Chondrocyte (in vitro differentiated cells): ENCODE results near the gene DGUOK. TPM values are rescaled to one million over a fixed set of nuclear protein-coding genes. Genes with fewer than 3 reads are reported as not detected.
A peak's percentile ranks its signal among the peaks of the same experiment; 100 is the strongest.

ENCODE experiments used
- DNase-seq: peaks from one replicate; pipeline ENCODE4 v3.0.0; 2021; ENCODE audit warnings: mixed read lengths, low spot score
- H3K27ac Mint-ChIP-seq: one replicate; pipeline ENCODE4 v1.8.0; 2021; ENCODE audit warnings: mild to moderate bottlenecking, moderate library complexity, mixed read lengths; ENCODE audit not compliant: unreplicated experiment
- H3K27me3 Mint-ChIP-seq: 2 replicates; pipeline ENCODE4 v1.8.0; 2021; ENCODE audit warnings: low read depth, mixed read lengths
- H3K36me3 Mint-ChIP-seq: 2 replicates; pipeline ENCODE4 v1.8.0; 2021; ENCODE audit warnings: low read depth, mixed read lengths
- H3K4me1 Mint-ChIP-seq: 2 replicates; pipeline ENCODE4 v1.8.0; 2021; ENCODE audit warnings: low read depth, mild to moderate bottlenecking, mixed read lengths
- H3K4me3 Mint-ChIP-seq: one replicate; pipeline ENCODE4 v1.8.0; 2021; ENCODE audit warnings: mild to moderate bottlenecking, moderate library complexity, mixed read lengths; ENCODE audit not compliant: unreplicated experiment
- H3K9me3 Mint-ChIP-seq: 2 replicates; pipeline ENCODE4 v1.8.0; 2021; ENCODE audit warnings: low read depth, mixed read lengths
- CTCF ChIP-seq: fragments of 200-600 bp; sonication (generic); IDR thresholded peaks from 2 replicates; pipeline ENCODE4 v1.5.0; 2021; ENCODE audit warnings: antibody characterized with exemption, mild to moderate bottlenecking, moderate library complexity
- total RNA-seq: library from RNA; stranded (reverse); gene quantifications from 3 replicates; pipeline ENCODE4 v1.2.1, GENCODE V29; 2021

Gene DGUOK
- total RNA-seq, 1 donor from 2014 or later, result 60.8 TPM

- TF ChIP-seq CTCF, result no peak
- Mint-ChIP-seq H3K9me3 (no peaks in the 10 kb centered on the region), H3K27me3 (no peaks in the 10 kb centered on the region), H3K4me1 (no peaks in the 10 kb centered on the region), H3K36me3 (peaks cover 49% of the 10 kb centered on the region), H3K27ac (no peak overlapping the region), H3K4me3 (no peak overlapping the region)
- DNase-seq, result no peak
These were observed 12.0 kb upstream of the DGUOK start for GRCh38 chr2:73914667-73915066.

DNA sequence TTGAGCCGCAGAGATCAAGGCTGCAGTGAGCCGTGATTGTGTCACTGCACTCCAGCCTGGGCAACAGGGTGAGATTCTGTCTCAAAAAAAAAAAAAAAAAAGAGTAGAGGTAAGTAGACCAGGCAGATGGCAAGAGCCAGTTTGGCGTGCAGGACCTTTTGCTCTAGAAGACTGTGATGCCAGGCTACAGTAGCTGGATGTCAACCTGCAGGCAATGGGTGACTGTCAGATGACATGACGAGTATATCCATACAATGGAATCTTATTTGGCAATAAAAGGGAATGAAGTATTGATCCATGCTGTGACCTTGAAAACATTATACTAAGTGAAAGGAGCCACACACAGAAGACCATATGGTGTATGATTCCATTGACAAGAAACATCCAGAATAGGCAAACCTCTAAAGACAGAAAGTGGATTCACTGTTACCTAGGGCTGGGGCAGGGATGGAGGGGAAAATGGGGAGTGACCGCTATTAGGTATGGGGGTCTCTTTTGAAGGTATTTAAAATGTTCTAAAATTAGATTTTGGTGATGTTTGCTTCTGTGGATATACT lies 11.2 kb upstream of the DGUOK start:
- no peak overlapping the region for H3K4me3 Mint-ChIP-seq
- no peak for DNase-seq
- TF ChIP-seq CTCF, result no peak
- H3K27ac Mint-ChIP-seq, result no peak overlapping the region
- H3K36me3 Mint-ChIP-seq, result peaks cover 53% of the 10 kb centered on the region
- H3K9me3 Mint-ChIP-seq, result no peaks in the 10 kb centered on the region
- no peaks in the 10 kb centered on the region for H3K4me1 Mint-ChIP-seq
- H3K27me3 Mint-ChIP-seq, result no peaks in the 10 kb centered on the region

DNA sequence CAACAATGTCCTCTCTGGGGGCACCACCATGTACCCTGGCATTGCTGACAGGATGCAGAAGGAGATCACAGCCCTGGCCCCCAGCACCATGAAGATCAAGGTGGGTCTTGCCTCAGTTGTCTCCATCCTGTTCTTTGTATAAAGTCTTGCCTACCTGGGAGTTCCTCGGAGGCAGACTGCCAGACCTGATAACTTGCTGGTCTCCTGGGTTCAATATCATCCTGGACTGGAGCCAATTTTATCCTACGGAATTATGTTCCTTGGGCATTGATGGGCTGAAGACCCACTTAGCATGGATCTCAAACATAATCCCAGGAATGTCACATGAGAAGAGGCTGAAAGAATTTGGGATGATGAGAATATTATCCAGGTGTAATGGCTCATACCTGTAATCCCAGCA lies 10.0 kb upstream of the DGUOK start:
- Mint-ChIP-seq H3K4me1 (peaks cover 3% of the 10 kb centered on the region), H3K36me3 (peaks cover 54% of the 10 kb centered on the region), H3K9me3 (no peaks in the 10 kb centered on the region), H3K4me3 (no peak overlapping the region), H3K27ac (peak overlapping the region; percentile 75), H3K27me3 (no peaks in the 10 kb centered on the region)
- no peak for TF ChIP-seq CTCF
- no peak for DNase-seq

DNA sequence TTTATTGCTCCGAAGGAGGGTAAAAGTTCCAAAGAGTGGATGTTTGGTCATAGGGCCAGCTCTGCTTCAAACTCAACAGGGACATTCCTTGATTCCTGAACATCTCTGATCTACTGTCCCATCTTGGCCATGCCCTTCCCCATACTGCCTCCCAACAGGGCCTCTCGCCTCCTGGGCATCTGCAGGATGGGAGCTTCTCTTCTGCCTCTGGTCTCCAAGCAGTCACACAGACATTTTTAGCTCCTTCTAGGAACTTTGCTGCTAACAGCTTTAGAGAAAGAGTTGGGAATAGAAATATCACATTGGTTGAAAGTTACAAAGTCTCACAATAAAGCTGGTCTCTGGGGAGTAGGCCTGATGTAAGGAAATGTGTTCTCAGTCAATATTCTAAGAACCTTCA lies 9.4 kb upstream of the DGUOK start:
- H3K4me1 Mint-ChIP-seq, result peaks cover 3% of the 10 kb centered on the region
- TF ChIP-seq CTCF, result no peak
- DNase-seq, result no peak
- H3K9me3 Mint-ChIP-seq, result no peaks in the 10 kb centered on the region
- H3K4me3 Mint-ChIP-seq, result no peak overlapping the region
- H3K36me3 Mint-ChIP-seq, result peaks cover 51% of the 10 kb centered on the region
- H3K27ac Mint-ChIP-seq, result no peak overlapping the region
- no peaks in the 10 kb centered on the region for H3K27me3 Mint-ChIP-seq

GRCh38 chr2:73917696-73918207 lies 8.9 kb upstream of the DGUOK start:
- Mint-ChIP-seq H3K27ac (peak overlapping the region; percentile 0), H3K36me3 (peaks cover 49% of the 10 kb centered on the region), H3K9me3 (no peaks in the 10 kb centered on the region), H3K27me3 (no peaks in the 10 kb centered on the region), H3K4me3 (no peak overlapping the region), H3K4me1 (peaks cover 3% of the 10 kb centered on the region)
- TF ChIP-seq CTCF, result no peak
- DNase-seq, result no peak
